ENCODE results near the gene ANO1.

- no peak for TF ChIP-seq EHMT2 (IDR thresholded peaks at IDR 0.05; ENCODE audit: low read depth)
- TF ChIP-seq NFE2L2 (conservative IDR thresholded peaks at IDR 0.05; ENCODE audit: low read length), result no peak
- TF ChIP-seq ESRRA (IDR thresholded peaks at IDR 0.05; ENCODE audit: borderline replicate concordance, low read length), result no peak
- TF ChIP-seq, protein P1, sequence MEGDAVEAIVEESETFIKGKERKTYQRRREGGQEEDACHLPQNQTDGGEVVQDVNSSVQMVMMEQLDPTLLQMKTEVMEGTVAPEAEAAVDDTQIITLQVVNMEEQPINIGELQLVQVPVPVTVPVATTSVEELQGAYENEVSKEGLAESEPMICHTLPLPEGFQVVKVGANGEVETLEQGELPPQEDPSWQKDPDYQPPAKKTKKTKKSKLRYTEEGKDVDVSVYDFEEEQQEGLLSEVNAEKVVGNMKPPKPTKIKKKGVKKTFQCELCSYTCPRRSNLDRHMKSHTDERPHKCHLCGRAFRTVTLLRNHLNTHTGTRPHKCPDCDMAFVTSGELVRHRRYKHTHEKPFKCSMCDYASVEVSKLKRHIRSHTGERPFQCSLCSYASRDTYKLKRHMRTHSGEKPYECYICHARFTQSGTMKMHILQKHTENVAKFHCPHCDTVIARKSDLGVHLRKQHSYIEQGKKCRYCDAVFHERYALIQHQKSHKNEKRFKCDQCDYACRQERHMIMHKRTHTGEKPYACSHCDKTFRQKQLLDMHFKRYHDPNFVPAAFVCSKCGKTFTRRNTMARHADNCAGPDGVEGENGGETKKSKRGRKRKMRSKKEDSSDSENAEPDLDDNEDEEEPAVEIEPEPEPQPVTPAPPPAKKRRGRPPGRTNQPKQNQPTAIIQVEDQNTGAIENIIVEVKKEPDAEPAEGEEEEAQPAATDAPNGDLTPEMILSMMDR (IDR thresholded peaks at IDR 0.05), result no peak
These were observed 80.1 kb downstream of the ANO1 start for GRCh38 chr11:70158201-70158600.

Measured in A549 (cell line).